Neuronal stem cell (in vitro differentiated cells): ENCODE measurements around the gene CDK3.
A peak's percentile ranks its signal among the peaks of the same experiment; 100 is the strongest.

ENCODE experiments used
- DNase-seq: peaks from one replicate; pipeline ENCODE4 v3.0.0-alpha.2; 2013; ENCODE audit warnings: low spot score
- H2AFZ ChIP-seq: one replicate; pipeline ENCODE4 v1.6.1; 2013; ENCODE audit warnings: mild to moderate bottlenecking, low read length, inconsistent platforms
- H2AK5ac ChIP-seq: 2 replicates; pipeline ENCODE4 v1.6.1; 2013; ENCODE audit warnings: low read depth, mild to moderate bottlenecking, inconsistent platforms, low read length, moderate library complexity, mixed read lengths
- H2BK120ac ChIP-seq: 2 replicates; pipeline ENCODE4 v1.6.1; 2013; ENCODE audit warnings: low read depth, mild to moderate bottlenecking, inconsistent platforms, low read length, moderate library complexity, mixed read lengths
- H2BK12ac ChIP-seq: one replicate; pipeline ENCODE4 v1.6.1; 2013; ENCODE audit warnings: low read length, inconsistent platforms
- H2BK15ac ChIP-seq: 2 replicates; pipeline ENCODE4 v1.6.1; 2013; ENCODE audit warnings: mild to moderate bottlenecking, low read length, inconsistent platforms, mixed read lengths
- H2BK5ac ChIP-seq: one replicate; pipeline ENCODE4 v1.6.1; 2013; ENCODE audit warnings: inconsistent platforms, mild to moderate bottlenecking, low read length, moderate library complexity
- H3K14ac ChIP-seq: one replicate; pipeline ENCODE4 v1.6.1; 2013; ENCODE audit warnings: low read length, inconsistent platforms
- H3K18ac ChIP-seq: 2 replicates; pipeline ENCODE4 v1.6.1; 2013; ENCODE audit warnings: low read length, inconsistent platforms
- H3K23ac ChIP-seq: 2 replicates; pipeline ENCODE4 v1.6.1; 2013; ENCODE audit warnings: low read depth, mild to moderate bottlenecking, mixed read lengths, low read length, inconsistent platforms; ENCODE audit not compliant: poor library complexity
- H3K27ac ChIP-seq: replicated peaks from 3 replicates; pipeline ENCODE4 v1.5.1; 2013; ENCODE audit warnings: low read length, inconsistent platforms
- H3K27me3 ChIP-seq, 3 experiments: 2 replicates each; pipeline ENCODE4 v1.6.1; 2013; ENCODE audit warnings: low read length in 3 of 3, mild to moderate bottlenecking in 2 of 3, inconsistent platforms in 1 of 3, low read depth in 1 of 3, mixed read lengths in 1 of 3, moderate library complexity in 1 of 3; ENCODE audit not compliant: control insufficient read depth in 3 of 3, insufficient read depth in 3 of 3
- H3K36me3 ChIP-seq, 2 donors: replicated peaks in 1 of 2; 2 replicates each; pipeline ENCODE4 v1.6.1; 2013; ENCODE audit warnings: low read length in 2 of 2; ENCODE audit not compliant: control insufficient read depth in 2 of 2, insufficient read depth in 2 of 2
- H3K4ac ChIP-seq: 2 replicates; pipeline ENCODE4 v1.6.1; 2013; ENCODE audit warnings: inconsistent platforms, mild to moderate bottlenecking, low read length, moderate library complexity
- H3K4me1 ChIP-seq, 2 donors: 1 replicate in 1 of 2; 2 replicates in 1 of 2; pipeline ENCODE4 v1.6.1; 2013; ENCODE audit warnings: low read length in 2 of 2, low read depth in 1 of 2; ENCODE audit not compliant: control insufficient read depth in 2 of 2, insufficient read depth in 1 of 2
- H3K4me2 ChIP-seq: one replicate; pipeline ENCODE4 v1.6.1; 2013; ENCODE audit warnings: mild to moderate bottlenecking, low read length, inconsistent platforms; ENCODE audit not compliant: insufficient read depth, poor library complexity, severe bottlenecking
- H3K4me3 ChIP-seq, 2 donors: 2 replicates each; pipeline ENCODE4 v1.5.1; 2013; ENCODE audit warnings: low read length in 2 of 2, mild to moderate bottlenecking in 2 of 2, inconsistent platforms in 1 of 2, moderate library complexity in 1 of 2
- H3K79me1 ChIP-seq: one replicate; pipeline ENCODE4 v1.6.1; 2013; ENCODE audit warnings: low read depth, mild to moderate bottlenecking, inconsistent platforms, low read length, moderate library complexity
- H3K9ac ChIP-seq: one replicate; pipeline ENCODE4 v1.6.1; 2013; ENCODE audit warnings: mild to moderate bottlenecking, low read depth, low read length, inconsistent platforms; ENCODE audit not compliant: poor library complexity
- H3K9me3 ChIP-seq, 2 donors: replicated peaks in 1 of 2; 2 replicates each; pipeline versions ENCODE3 to v1.6.1; 2013; ENCODE audit warnings: low read length in 2 of 2, mild to moderate bottlenecking in 2 of 2, inconsistent platforms in 1 of 2, low read depth in 1 of 2, mixed read lengths in 1 of 2, moderate library complexity in 1 of 2; ENCODE audit not compliant: control insufficient read depth in 2 of 2, insufficient read depth in 1 of 2
- H4K8ac ChIP-seq: one replicate; pipeline ENCODE4 v1.6.1; 2013; ENCODE audit warnings: low read depth, mild to moderate bottlenecking, inconsistent platforms, low read length, moderate library complexity
- H4K91ac ChIP-seq: one replicate; pipeline ENCODE4 v1.6.1; 2013; ENCODE audit warnings: low read length, low read depth, mild to moderate bottlenecking, inconsistent platforms; ENCODE audit not compliant: poor library complexity
- WGBS, 2 donors: extraction: QIAGEN DNeasy Blood & Tissue Kit; methylation state at CpG; one replicate each; pipeline ENCODE4 v1.1.7; 2013; ENCODE audit warnings: missing lambda C conversion rate in 2 of 2, mixed read lengths in 1 of 2; ENCODE audit not compliant: insufficient read length in 2 of 2, insufficient replicate concordance in 1 of 2; ENCODE audit errors: extremely low coverage in 2 of 2; 5-methylcytosine and 5-hydroxymethylcytosine counted together

CDK3 gene

GRCh38 chr17:76008208-76008607, 7.6 kb downstream of the CDK3 start:
- no peak overlapping the region for H2AFZ ChIP-seq
- H3K18ac ChIP-seq, result no peak overlapping the region
- H4K8ac ChIP-seq, result no peak overlapping the region
- H2BK12ac ChIP-seq, result no peak overlapping the region
- no CpG with 5 or more reads among the region's 36 CpGs for WGBS, 2 donors
- no peak overlapping the region for H3K9ac ChIP-seq
- peak overlapping the region; percentile 46 for H2AK5ac ChIP-seq
- peaks cover 0 to 3% of the 10 kb centered on the region in 2 donors for H3K36me3 ChIP-seq
- H2BK5ac ChIP-seq, result no peak overlapping the region
- DNase-seq, result no peak
- H3K79me1 ChIP-seq, result no peaks in the 10 kb centered on the region
- no peak overlapping the region for H3K14ac ChIP-seq
- no peak overlapping the region for H3K27ac ChIP-seq
- no peaks in the 10 kb centered on the region for H3K4me1 ChIP-seq
- H3K23ac ChIP-seq, result peak overlapping the region; percentile 55
- H3K9me3 ChIP-seq, result no peaks in the 10 kb centered on the region
- no peak overlapping the region for H3K4ac ChIP-seq
- H2BK15ac ChIP-seq, result no peak overlapping the region
- no peak overlapping the region for H3K4me3 ChIP-seq
- peaks cover 0 to 4% (median 0%) of the 10 kb centered on the region in 3 experiments for H3K27me3 ChIP-seq
- H2BK120ac ChIP-seq, result no peak overlapping the region
- H4K91ac ChIP-seq, result no peak overlapping the region
- H3K4me2 ChIP-seq, result no peak overlapping the region

DNA sequence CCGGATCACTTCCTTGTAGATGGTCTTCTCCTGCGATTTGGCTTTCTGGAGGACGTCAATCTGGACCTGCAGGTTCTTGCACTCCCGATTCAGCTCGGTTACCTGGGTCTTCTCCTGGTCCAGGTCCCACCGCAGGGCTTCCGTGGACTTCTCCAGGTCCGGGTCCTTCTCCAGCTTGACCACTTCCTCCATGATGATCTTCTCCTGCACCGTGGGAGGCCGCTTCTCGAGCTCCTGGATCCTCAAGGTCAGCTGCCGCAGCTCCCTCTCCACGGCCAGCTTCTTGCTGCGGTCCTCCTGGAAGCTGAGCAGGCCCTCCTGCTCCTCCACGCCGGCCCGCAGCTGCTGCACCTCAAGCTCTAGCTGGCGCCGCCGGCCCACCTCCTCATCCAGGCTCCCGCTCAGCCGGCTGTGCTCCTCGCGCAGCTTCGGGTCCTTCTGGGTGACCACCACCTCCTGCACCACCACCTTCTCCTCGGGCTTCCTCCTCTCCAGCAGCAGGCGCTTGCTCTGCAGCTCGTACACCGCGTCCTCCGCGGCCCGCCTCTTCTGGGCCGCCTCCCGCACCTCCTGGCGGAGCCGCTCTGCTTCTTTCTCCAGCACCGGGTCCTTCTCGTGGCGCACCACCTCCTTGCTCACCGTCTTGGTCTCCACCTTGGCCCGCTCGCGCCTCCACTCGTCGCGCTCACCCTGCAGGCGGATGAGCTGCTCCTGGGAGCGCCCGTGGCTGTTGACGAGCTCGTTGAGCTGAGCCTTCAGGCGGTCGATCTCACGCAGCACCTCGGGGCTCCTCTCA, 8.2 kb downstream of the CDK3 start:
- Histone ChIP-seq H2BK5ac (no peak overlapping the region), H2AFZ (no peak overlapping the region), H3K18ac (no peak overlapping the region), H3K4me1 (peaks cover 0 to 4% of the 10 kb centered on the region in 2 donors), H4K91ac (no peak overlapping the region), H3K9ac (no peak overlapping the region), H3K9me3 (no peaks in the 10 kb centered on the region), H3K23ac (peak overlapping the region; percentile 55), H3K4ac (no peak overlapping the region), H3K4me2 (no peak overlapping the region), H2BK12ac (peak overlapping the region; percentile 19), H3K79me1 (no peaks in the 10 kb centered on the region), H2BK120ac (no peak overlapping the region), H2AK5ac (peak overlapping the region; percentile 46), H4K8ac (no peak overlapping the region), H3K36me3 (peaks cover 0 to 3% of the 10 kb centered on the region in 2 donors), H3K14ac (peak overlapping the region; percentile 47), H3K4me3 (no peak overlapping the region), H3K27me3 (peaks cover 0 to 4% (median 0%) of the 10 kb centered on the region in 3 experiments), H2BK15ac (no peak overlapping the region), H3K27ac (no peak overlapping the region)
- DNase-seq, result no peak
- no CpG with 5 or more reads among the region's 56 CpGs for WGBS, 2 donors

DNA sequence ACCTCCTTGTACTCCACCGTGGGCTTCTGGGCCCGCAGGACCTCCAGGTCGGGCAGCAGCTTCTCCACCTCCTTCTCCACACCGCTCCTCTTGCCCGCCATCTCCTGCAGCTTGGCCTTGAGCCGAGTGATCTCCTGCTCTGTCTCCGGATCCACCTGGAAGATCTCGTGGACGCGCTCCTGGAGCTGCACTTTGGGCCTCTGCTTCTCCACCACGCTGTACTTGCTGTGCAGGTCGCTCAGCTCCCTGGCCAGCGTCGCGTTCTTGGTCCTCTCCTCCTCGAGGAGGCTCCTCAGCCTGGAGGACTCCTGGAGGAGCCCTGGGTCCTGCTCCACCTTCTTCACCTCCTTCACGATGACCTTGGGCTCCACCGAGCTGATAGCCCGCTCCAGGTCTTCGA, 8.8 kb downstream of the CDK3 start:
- WGBS, 2 donors, result no CpG with 5 or more reads among the region's 20 CpGs
- no peak for DNase-seq
- peak overlapping the region; percentile 50 for H2AK5ac ChIP-seq

DNA sequence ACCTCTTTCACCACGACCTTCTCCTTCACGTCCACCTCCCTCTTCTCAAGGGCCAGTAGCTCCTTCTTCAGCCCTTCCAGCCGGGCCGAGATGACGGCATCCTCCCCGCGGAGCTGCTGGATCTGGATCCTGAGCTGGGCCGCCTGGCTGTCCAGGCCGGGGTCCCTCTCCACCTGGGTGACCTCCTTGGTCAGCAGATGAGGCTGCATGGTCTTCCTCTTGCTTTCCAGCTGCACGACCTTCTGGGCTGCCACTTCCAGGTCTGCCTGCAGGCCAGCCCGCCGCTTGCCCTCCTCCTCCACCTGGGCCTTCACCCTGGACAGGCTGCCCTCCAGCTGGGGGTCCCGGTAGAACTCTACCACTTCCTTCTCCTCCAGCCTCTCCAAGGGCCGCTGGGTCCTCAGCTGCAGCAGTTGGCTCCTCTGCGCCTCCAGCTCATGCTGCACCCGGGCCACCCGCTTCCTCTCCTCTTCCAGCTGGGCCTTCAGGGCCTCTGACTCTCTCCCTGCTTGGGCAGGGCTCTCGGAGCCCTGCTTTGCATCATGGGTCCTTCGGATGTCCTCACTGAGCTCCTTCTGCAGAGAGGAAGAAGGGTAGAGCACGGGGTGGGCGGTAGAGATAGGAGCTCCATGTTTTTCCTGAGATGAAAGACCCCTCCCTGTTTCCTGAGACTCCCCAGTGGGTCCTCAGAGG, 9.5 kb downstream of the CDK3 start:
- Histone ChIP-seq H3K4me1 (peaks cover 2 to 7% of the 10 kb centered on the region in 2 donors), H3K79me1 (no peaks in the 10 kb centered on the region), H3K4me3 (no peak overlapping the region), H3K27me3 (peaks cover 0 to 11% (median 0%) of the 10 kb centered on the region in 3 experiments), H2BK12ac (peak overlapping the region; percentile 67), H3K14ac (peak overlapping the region; percentile 77), H3K18ac (peak overlapping the region; percentile 49), H2AK5ac (peak overlapping the region; percentile 50), H3K9me3 (no peaks in the 10 kb centered on the region), H4K8ac (peak overlapping the region; percentile 55), H3K4ac (peak overlapping the region; percentile 54), H2BK5ac (no peak overlapping the region), H3K23ac (peak overlapping the region; percentile 69), H4K91ac (no peak overlapping the region), H3K4me2 (no peak overlapping the region), H3K9ac (peak overlapping the region; percentile 72), H3K27ac (no peak overlapping the region), H3K36me3 (no peaks in the 10 kb centered on the region), H2BK120ac (no peak overlapping the region), H2AFZ (no peak overlapping the region), H2BK15ac (peak overlapping the region; percentile 68)
- no peak for DNase-seq
- WGBS, 2 donors, result no CpG with 5 or more reads among the region's 21 CpGs

More for the DNA sequence above, 8.8 kb downstream of the CDK3 start:
- Histone ChIP-seq H2BK12ac (no peak overlapping the region), H2BK120ac (no peak overlapping the region), H4K91ac (no peak overlapping the region), H3K4me3 (no peak overlapping the region), H4K8ac (no peak overlapping the region), H3K36me3 (peaks cover 0 to 1% of the 10 kb centered on the region in 2 donors), H3K4ac (no peak overlapping the region), H2BK15ac (no peak overlapping the region), H3K23ac (no peak overlapping the region), H3K4me2 (no peak overlapping the region), H3K27ac (no peak overlapping the region), H2BK5ac (no peak overlapping the region), H3K9ac (peak overlapping the region; percentile 72), H3K4me1 (peaks cover 2 to 7% of the 10 kb centered on the region in 2 donors), H3K18ac (no peak overlapping the region), H3K27me3 (peaks cover 0 to 6% (median 0%) of the 10 kb centered on the region in 3 experiments), H3K9me3 (no peaks in the 10 kb centered on the region), H3K14ac (peak overlapping the region; percentile 47), H3K79me1 (no peaks in the 10 kb centered on the region), H2AFZ (no peak overlapping the region)
